OCI-LY7 (cell line): ENCODE measurements around the gene GLA. TPM values are rescaled to one million over a fixed set of nuclear protein-coding genes. Genes with fewer than 3 reads are reported as not detected.

Experiments used
- BruUV-seq: library from RNA; stranded (reverse); fragments of 400-500 nt; replicated peaks from 2 replicates; lab custom pipeline; 2021; lab: Mats Ljungman, UMichigan
- CTCF ChIA-PET: fragments of 300-600 bp; sonication (Branson Sonifier 250); formaldehyde crosslinking; loops from one replicate; lab custom pipeline; 2022; ENCODE audit warnings: antibody characterized with exemption; ENCODE audit not compliant: unreplicated experiment; lab: Charles Lee
- POLR2A ChIA-PET: fragments of 300-600 bp; sonication (Branson Sonifier 250); formaldehyde crosslinking; loops from one replicate; lab custom pipeline; 2022; ENCODE audit warnings: antibody characterized with exemption; lab: Charles Lee
- DNase-seq: peaks from one replicate; pipeline ENCODE4 v3.0.0-alpha.2; 2015; ENCODE audit warnings: low spot score
- H2AFZ ChIP-seq: fragments of 200-600 bp; sonication (generic), shearing (Covaris generic); 2 replicates; pipeline ENCODE4 v1.6.1; 2014; ENCODE audit warnings: mild to moderate bottlenecking, antibody characterized with exemption, low read length, moderate library complexity
- H3K27ac ChIP-seq: fragments of 200-600 bp; sonication (generic); 2 replicates; pipeline ENCODE4 v1.5.1; 2014; ENCODE audit warnings: mixed run types, low read depth, mild to moderate bottlenecking, moderate library complexity, low read length, inconsistent platforms; ENCODE audit not compliant: poor library complexity, severe bottlenecking
- H3K36me3 ChIP-seq: fragments of 200-600 bp; sonication (generic); 2 replicates; pipeline ENCODE4 v1.6.1; 2014; ENCODE audit warnings: mild to moderate bottlenecking, antibody characterized with exemption, low read length, moderate library complexity, mixed read lengths; ENCODE audit not compliant: insufficient read depth
- H3K4me1 ChIP-seq: fragments of 200-600 bp; sonication (generic); 2 replicates; pipeline ENCODE4 v1.5.1; 2014; ENCODE audit warnings: mild to moderate bottlenecking, low read length; ENCODE audit not compliant: insufficient read depth, poor library complexity, severe bottlenecking
- H3K4me2 ChIP-seq: fragments of 200-600 bp; sonication (generic); 2 replicates; pipeline ENCODE4 v1.6.1; 2014; ENCODE audit warnings: mild to moderate bottlenecking, low read length
- H3K4me3 ChIP-seq: fragments of 200-600 bp; sonication (generic); 2 replicates; pipeline ENCODE4 v1.5.1; 2014; ENCODE audit warnings: mild to moderate bottlenecking, low read depth, low read length; ENCODE audit not compliant: poor library complexity, severe bottlenecking
- H3K79me2 ChIP-seq: fragments of 200-600 bp; sonication (generic); 2 replicates; pipeline ENCODE4 v1.6.1; 2016; ENCODE audit warnings: low read depth, mild to moderate bottlenecking, low read length, moderate library complexity, mixed read lengths; ENCODE audit not compliant: insufficient read depth
- H3K9me2 ChIP-seq: fragments of 200-600 bp; sonication (generic); 2 replicates; pipeline ENCODE4 v1.6.1; 2016; ENCODE audit warnings: mild to moderate bottlenecking, low read length, mixed read lengths; ENCODE audit not compliant: insufficient read depth
- H3K9me3 ChIP-seq: fragments of 200-600 bp; sonication (generic); 2 replicates; pipeline ENCODE4 v1.6.1; 2014; ENCODE audit warnings: mild to moderate bottlenecking, mixed run types, low read length, mixed read lengths
- H4K20me1 ChIP-seq: fragments of 200-600 bp; sonication (generic); 2 replicates; pipeline ENCODE4 v1.6.1; 2014; ENCODE audit warnings: mild to moderate bottlenecking, antibody characterized with exemption, low read length, moderate library complexity, mixed read lengths; ENCODE audit not compliant: insufficient read depth
- EZH2phosphoT487 ChIP-seq: fragments of 200-600 bp; sonication (generic); IDR thresholded peaks from 2 replicates; pipeline ENCODE4 v1.6.1; 2018; ENCODE audit warnings: low read depth, borderline replicate concordance, mild to moderate bottlenecking, mixed run types, antibody characterized with exemption, low read length, moderate library complexity, mixed read lengths
- intact Hi-C: fragments of 100-400 bp; cut with micrococcal nuclease; formaldehyde crosslinking; loops from one replicate; pipeline ENCODE4 v1.10.0; 2022; ENCODE audit not compliant: unreplicated experiment
- total RNA-seq, 2 experiments: library from RNA; depleted of rRNA in 1 of 2; stranded (reverse); fragments of >200 nt in 1 of 2; shearing (Covaris generic) in 1 of 2; gene quantifications; 2 replicates each; pipeline ENCODE4 v1.2.3, GENCODE V29; 2014 to 2022
- TF ChIP-seq, protein P1 (sequence below): fragments of 200-600 bp; sonication (generic); conservative IDR thresholded peaks from 2 replicates; pipeline ENCODE4 v1.5.1; 2014; ENCODE audit warnings: mild to moderate bottlenecking, antibody characterized with exemption, low read length, moderate library complexity, mixed read lengths

The GLA gene
- total RNA-seq, 2 experiments from 2014 or later, result 48.7 to 51.1 TPM

DNA sequence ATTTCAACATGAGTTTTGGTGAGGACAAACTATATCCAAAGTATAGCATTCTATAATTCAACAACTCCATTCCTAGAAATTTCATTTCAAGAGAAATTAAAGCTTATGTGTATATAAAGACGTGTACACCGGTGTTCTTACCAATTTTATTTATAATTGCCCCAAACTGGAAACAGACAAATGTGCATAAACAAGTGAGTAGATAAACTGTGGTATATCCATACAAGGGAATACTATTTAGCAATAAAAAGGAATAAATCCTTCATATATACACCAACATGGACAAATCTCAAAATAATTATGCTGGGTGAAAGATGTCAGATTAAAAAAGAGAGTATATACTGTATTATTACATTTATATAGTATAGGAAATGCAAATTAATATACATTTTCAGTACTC, 20.2 kb upstream of the GLA start:
- no peaks in the 10 kb centered on the region for H3K79me2 ChIP-seq
- H2AFZ ChIP-seq, result no peak overlapping the region
- TF ChIP-seq, protein P1, sequence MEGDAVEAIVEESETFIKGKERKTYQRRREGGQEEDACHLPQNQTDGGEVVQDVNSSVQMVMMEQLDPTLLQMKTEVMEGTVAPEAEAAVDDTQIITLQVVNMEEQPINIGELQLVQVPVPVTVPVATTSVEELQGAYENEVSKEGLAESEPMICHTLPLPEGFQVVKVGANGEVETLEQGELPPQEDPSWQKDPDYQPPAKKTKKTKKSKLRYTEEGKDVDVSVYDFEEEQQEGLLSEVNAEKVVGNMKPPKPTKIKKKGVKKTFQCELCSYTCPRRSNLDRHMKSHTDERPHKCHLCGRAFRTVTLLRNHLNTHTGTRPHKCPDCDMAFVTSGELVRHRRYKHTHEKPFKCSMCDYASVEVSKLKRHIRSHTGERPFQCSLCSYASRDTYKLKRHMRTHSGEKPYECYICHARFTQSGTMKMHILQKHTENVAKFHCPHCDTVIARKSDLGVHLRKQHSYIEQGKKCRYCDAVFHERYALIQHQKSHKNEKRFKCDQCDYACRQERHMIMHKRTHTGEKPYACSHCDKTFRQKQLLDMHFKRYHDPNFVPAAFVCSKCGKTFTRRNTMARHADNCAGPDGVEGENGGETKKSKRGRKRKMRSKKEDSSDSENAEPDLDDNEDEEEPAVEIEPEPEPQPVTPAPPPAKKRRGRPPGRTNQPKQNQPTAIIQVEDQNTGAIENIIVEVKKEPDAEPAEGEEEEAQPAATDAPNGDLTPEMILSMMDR, result no peak
- TF ChIP-seq EZH2phosphoT487, result no peak
- H3K9me2 ChIP-seq, result no peaks in the 10 kb centered on the region
- POLR2A ChIA-PET, result no interaction called here
- no peaks in the 10 kb centered on the region for H3K4me1 ChIP-seq
- CTCF ChIA-PET, result no interaction called here
- no peaks in the 10 kb centered on the region for H3K9me3 ChIP-seq
- no peaks in the 10 kb centered on the region for H3K36me3 ChIP-seq
- no peak overlapping the region for H3K4me3 ChIP-seq
- H3K27ac ChIP-seq, result no peak overlapping the region
- H3K4me2 ChIP-seq, result no peak overlapping the region
- intact Hi-C loops, result no loop called here
- BruUV-seq, result no TSS peak
- DNase-seq, result no peak
- no peaks in the 10 kb centered on the region for H4K20me1 ChIP-seq

DNA sequence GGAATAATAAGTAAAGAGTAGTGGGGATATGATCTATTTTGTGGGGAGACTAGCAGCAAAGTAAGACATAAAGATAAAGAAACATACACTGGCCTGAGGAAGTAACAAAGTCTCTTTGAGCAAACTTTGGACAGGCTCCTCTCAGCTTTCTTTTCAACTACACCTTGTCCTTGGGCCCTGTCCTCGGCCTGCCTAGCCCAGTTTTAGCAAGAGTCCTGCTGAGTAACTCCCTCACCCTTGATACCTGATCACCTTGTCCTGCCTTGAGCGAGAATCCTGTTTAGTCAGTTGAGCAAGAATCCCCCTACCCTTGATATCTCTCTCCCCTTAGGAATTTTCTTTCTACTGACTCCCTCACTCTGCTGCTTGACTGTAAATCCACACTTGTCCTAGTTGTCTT, 11.8 kb upstream of the GLA start:
- BruUV-seq, result no TSS peak
- Histone ChIP-seq H3K9me2 (no peaks in the 10 kb centered on the region), H3K9me3 (no peaks in the 10 kb centered on the region), H3K4me2 (no peak overlapping the region), H3K36me3 (no peaks in the 10 kb centered on the region), H2AFZ (no peak overlapping the region), H3K4me3 (no peak overlapping the region), H4K20me1 (no peaks in the 10 kb centered on the region), H3K27ac (no peak overlapping the region), H3K4me1 (peaks cover 12% of the 10 kb centered on the region), H3K79me2 (peaks cover 3% of the 10 kb centered on the region; the same call in 1 of the 2 replicates)
- intact Hi-C loops, result loop anchor here (5.0 kb wide), 1 partner anchor 173 kb away; no protein-coding TSS in a partner anchor
- TF ChIP-seq, protein P1, result no peak
- no peak for TF ChIP-seq EZH2phosphoT487
- ChIA-PET POLR2A (no interaction called here), CTCF (no interaction called here)
- no peak for DNase-seq

DNA sequence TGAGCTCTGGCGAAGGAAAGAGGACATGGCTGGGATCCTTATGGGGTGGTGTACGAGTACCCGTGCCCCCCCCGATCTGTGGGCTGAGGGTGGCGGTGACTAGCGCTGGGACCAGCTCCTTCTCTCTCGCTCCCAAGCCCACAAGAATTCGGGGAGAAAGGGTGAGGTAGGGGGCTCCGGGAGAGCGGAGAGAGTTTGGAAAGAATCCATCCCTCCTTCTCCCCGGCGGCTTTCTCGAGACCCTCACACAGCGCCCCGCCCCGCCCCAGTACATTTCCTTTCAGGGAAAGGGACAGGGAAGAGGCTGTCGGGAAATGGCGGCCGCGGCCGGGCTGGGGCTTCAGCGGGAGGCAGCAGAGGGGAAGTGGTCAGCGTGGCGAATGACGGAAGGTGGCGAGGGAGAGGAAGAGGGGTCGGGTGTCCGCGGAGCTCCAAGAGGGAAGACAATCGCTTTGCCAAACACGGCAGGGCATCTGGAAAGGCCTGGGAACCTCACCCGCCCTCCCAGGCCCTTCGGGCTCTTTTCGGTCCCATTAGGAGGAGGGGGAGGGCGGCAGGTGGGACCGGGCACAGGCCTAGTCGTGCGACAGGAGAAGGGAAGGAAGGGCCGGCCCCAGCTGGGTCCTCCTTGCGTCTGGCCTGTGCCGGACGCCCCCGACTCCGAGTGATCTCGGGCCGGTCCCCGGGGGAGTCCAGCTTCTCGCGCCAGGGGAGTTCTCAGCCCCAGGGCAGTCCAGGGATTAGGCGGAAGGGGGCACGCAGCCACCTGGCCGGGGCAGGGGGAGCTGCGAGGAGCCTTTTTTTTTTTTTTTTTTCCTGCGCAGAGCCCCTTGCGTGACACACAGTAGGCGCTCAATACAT, 10.5 kb upstream of the GLA start:
- no peak for DNase-seq
- no TSS peak for BruUV-seq
- Histone ChIP-seq H3K9me3 (no peaks in the 10 kb centered on the region), H3K4me2 (no peak overlapping the region), H2AFZ (no peak overlapping the region), H3K4me1 (peaks cover 12% of the 10 kb centered on the region), H3K79me2 (peaks cover 6% of the 10 kb centered on the region; the same call in 1 of the 2 replicates), H3K36me3 (peaks cover 5% of the 10 kb centered on the region; the same call in 1 of the 2 replicates), H3K4me3 (no peak overlapping the region), H3K9me2 (no peaks in the 10 kb centered on the region), H3K27ac (no peak overlapping the region), H4K20me1 (no peaks in the 10 kb centered on the region)
- POLR2A ChIA-PET, result no interaction called here
- CTCF ChIA-PET, result no interaction called here
- intact Hi-C loops, result loop anchor here (5.0 kb wide), 1 partner anchor 174 kb away; no protein-coding TSS in a partner anchor
- TF ChIP-seq, protein P1, result no peak
- TF ChIP-seq EZH2phosphoT487, result no peak
